H1 (cell line): ENCODE results near the gene ARHGAP22. TPM values are rescaled to one million over a fixed set of nuclear protein-coding genes. Genes with fewer than 3 reads are reported as not detected.
A peak's percentile ranks its signal among the peaks of the same experiment; 100 is the strongest.

Experiments
- CTCF ChIA-PET: fragments of 300-600 bp; sonication (Branson Sonifier 250); formaldehyde crosslinking; loops from one replicate; lab custom pipeline; 2021; ENCODE audit not compliant: partially characterized antibody; lab: Charles Lee
- POLR2A ChIA-PET: fragments of 300-600 bp; sonication (Branson Sonifier 250); formaldehyde crosslinking; loops from one replicate; lab custom pipeline; 2021; ENCODE audit warnings: inconsistent platforms; ENCODE audit not compliant: partially characterized antibody; lab: Charles Lee
- DNase-seq, 2 experiments: peaks; one replicate each; pipeline versions ENCODE4 v3.0.0 to v3.0.0-alpha.2; 2010 to 2022; ENCODE audit warnings: low spot score in 2 of 2, low read depth in 1 of 2, mixed read lengths in 1 of 2
- FAIRE-seq: peaks from 2 replicates; lab custom pipeline; 2011; peaks lifted over from hg19 to GRCh38; lab: Jason Lieb, UNC
- H2AFZ ChIP-seq: 2 replicates; pipeline ENCODE4 v1.8.1; 2012; ENCODE audit warnings: low read length, inconsistent platforms
- H2AK5ac ChIP-seq: 2 replicates; pipeline ENCODE4 v1.6.1; 2013; ENCODE audit warnings: low read depth, low read length
- H2BK120ac ChIP-seq: replicated peaks from 2 replicates; pipeline ENCODE3; 2013; ENCODE audit warnings: low read depth, low read length, inconsistent platforms
- H2BK12ac ChIP-seq: 2 replicates; pipeline ENCODE4 v1.6.1; 2013; ENCODE audit warnings: low read depth, low read length
- H2BK15ac ChIP-seq: 2 replicates; pipeline ENCODE4 v1.6.1; 2013; ENCODE audit warnings: low read length
- H2BK20ac ChIP-seq: 2 replicates; pipeline ENCODE4 v1.6.1; 2013; ENCODE audit warnings: low read length
- H2BK5ac ChIP-seq: 2 replicates; pipeline ENCODE4 v1.6.1; 2013; ENCODE audit warnings: low read depth, low read length
- H3K14ac ChIP-seq: 2 replicates; pipeline ENCODE4 v1.6.1; 2013; ENCODE audit warnings: inconsistent platforms; ENCODE audit not compliant: insufficient read length
- H3K18ac ChIP-seq: 2 replicates; pipeline ENCODE4 v1.6.1; 2013; ENCODE audit warnings: low read length; ENCODE audit errors: extremely low read depth
- H3K23ac ChIP-seq: 2 replicates; pipeline ENCODE4 v1.6.1; 2013; ENCODE audit warnings: inconsistent platforms; ENCODE audit not compliant: insufficient read length
- H3K23me2 ChIP-seq: 2 replicates; pipeline ENCODE4 v1.6.1; 2013; ENCODE audit warnings: low read depth, low read length
- H3K27ac ChIP-seq: 2 replicates; pipeline ENCODE4 v1.6.1; 2011; ENCODE audit warnings: low read depth, low read length, inconsistent platforms
- H3K27me3 ChIP-seq, 4 experiments: replicated peaks in 1 of 4; 1 replicate in 1 of 4; 2 replicates in 3 of 4; pipeline versions ENCODE4 v1.6.1 to v1.8.1; 2011 to 2013; ENCODE audit warnings: low read length in 3 of 4, mild to moderate bottlenecking in 3 of 4, inconsistent platforms in 2 of 4, mixed read lengths in 2 of 4, moderate library complexity in 1 of 4; ENCODE audit not compliant: control insufficient read depth in 3 of 4, insufficient read depth in 3 of 4; ENCODE audit errors: extremely low read depth in 1 of 4
- H3K36me3 ChIP-seq, 4 experiments: 2 replicates each; pipeline versions ENCODE4 v1.6.1 to v1.8.1; 2011 to 2013; ENCODE audit warnings: mild to moderate bottlenecking in 4 of 4, low read length in 3 of 4, moderate library complexity in 2 of 4, control low read depth in 1 of 4, inconsistent platforms in 1 of 4; ENCODE audit not compliant: insufficient read depth in 4 of 4, control insufficient read depth in 2 of 4
- H3K4ac ChIP-seq: replicated peaks from 2 replicates; pipeline ENCODE3; 2013; ENCODE audit warnings: low read length, low read depth, mixed read lengths, inconsistent platforms; ENCODE audit not compliant: insufficient read length
- H3K4me1 ChIP-seq, 4 experiments: replicated peaks in 1 of 4; 1 replicate in 1 of 4; 2 replicates in 3 of 4; pipeline versions ENCODE4 v1.6.1 to v1.8.1; 2011 to 2013; ENCODE audit warnings: low read length in 3 of 4, inconsistent platforms in 2 of 4, mixed read lengths in 1 of 4; ENCODE audit not compliant: insufficient read depth in 4 of 4, control insufficient read depth in 3 of 4
- H3K4me2 ChIP-seq, 2 experiments: 2 replicates each; pipeline versions ENCODE4 v1.6.1 to v1.8.1; 2011 to 2013; ENCODE audit warnings: low read depth in 2 of 2, low read length in 2 of 2, control low read depth in 1 of 2, inconsistent platforms in 1 of 2, mild to moderate bottlenecking in 1 of 2; ENCODE audit not compliant: insufficient read depth in 1 of 2
- H3K4me3 ChIP-seq, 4 experiments: fragments of 200-600, 300-600 bp in 1 of 4; sonication (generic), shearing (Covaris generic), sonication (Bioruptor Twin) in 1 of 4; 2 replicates each; pipeline versions ENCODE4 v1.5.1 to v1.8.1; 2011 to 2016; ENCODE audit warnings: low read length in 4 of 4, low read depth in 3 of 4, control low read depth in 2 of 4, inconsistent platforms in 2 of 4, mild to moderate bottlenecking in 2 of 4, mixed read lengths in 1 of 4, moderate library complexity in 1 of 4; ENCODE audit not compliant: insufficient read depth in 2 of 4; ENCODE audit errors: extremely low read depth in 1 of 4
- H3K56ac ChIP-seq: replicated peaks from 2 replicates; pipeline ENCODE3; 2013; ENCODE audit warnings: low read depth, mild to moderate bottlenecking, mixed read lengths, low read length, inconsistent platforms; ENCODE audit not compliant: insufficient read length
- H3K79me1 ChIP-seq: 2 replicates; pipeline ENCODE4 v1.6.1; 2013; ENCODE audit warnings: low read depth, low read length, control low read depth
- H3K79me2 ChIP-seq, 2 experiments: 2 replicates each; pipeline versions ENCODE4 v1.6.1 to v1.8.1; 2012 to 2013; ENCODE audit warnings: low read length in 2 of 2, mild to moderate bottlenecking in 2 of 2, inconsistent platforms in 1 of 2; ENCODE audit not compliant: insufficient read depth in 2 of 2, control insufficient read depth in 1 of 2
- H3K9ac ChIP-seq, 4 experiments: replicated peaks in 1 of 4; 1 replicate in 1 of 4; 2 replicates in 3 of 4; pipeline versions ENCODE4 v1.6.1 to v1.8.1; 2011 to 2013; ENCODE audit warnings: low read depth in 3 of 4, low read length in 3 of 4, control low read depth in 2 of 4, mild to moderate bottlenecking in 2 of 4, moderate library complexity in 2 of 4, inconsistent platforms in 1 of 4; ENCODE audit errors: extremely low read depth in 1 of 4
- H3K9me3 ChIP-seq, 2 experiments: 2 replicates each; pipeline versions ENCODE4 v1.6.1 to v1.8.1; 2012 to 2013; ENCODE audit warnings: mild to moderate bottlenecking in 2 of 2, moderate library complexity in 2 of 2, control low read depth in 1 of 2, inconsistent platforms in 1 of 2, low read depth in 1 of 2, low read length in 1 of 2, mixed read lengths in 1 of 2; ENCODE audit not compliant: insufficient read depth in 2 of 2
- H4K20me1 ChIP-seq, 2 experiments: replicated peaks in 1 of 2; 2 replicates each; pipeline versions ENCODE3 to v1.8.1; 2011 to 2013; ENCODE audit warnings: inconsistent platforms in 2 of 2, low read length in 2 of 2, mild to moderate bottlenecking in 1 of 2; ENCODE audit not compliant: insufficient read depth in 2 of 2, control insufficient read depth in 1 of 2
- H4K5ac ChIP-seq: 2 replicates; pipeline ENCODE4 v1.6.1; 2013; ENCODE audit warnings: low read length, low read depth, mixed read lengths, inconsistent platforms; ENCODE audit not compliant: insufficient read length
- H4K8ac ChIP-seq: 2 replicates; pipeline ENCODE4 v1.8.0; 2013; ENCODE audit warnings: mild to moderate bottlenecking, moderate library complexity, low read length, inconsistent platforms; ENCODE audit not compliant: insufficient read depth; ENCODE audit errors: extremely low read depth
- H4K91ac ChIP-seq: replicated peaks from 2 replicates; pipeline ENCODE3; 2013; ENCODE audit warnings: low read length, mixed read lengths, inconsistent platforms; ENCODE audit not compliant: insufficient read length
- CHD2 ChIP-seq: IDR thresholded peaks from 2 replicates; pipeline ENCODE4 v1.6.1; 2012; ENCODE audit warnings: low read length, improper control_type of control experiment
- GTF2F1 ChIP-seq: IDR thresholded peaks from 2 replicates; pipeline ENCODE4 v1.6.1; 2012; ENCODE audit warnings: low read depth, low read length, improper control_type of control experiment, borderline replicate concordance
- POLR2A ChIP-seq, 2 experiments: IDR thresholded peaks; 1 replicate in 1 of 2; 2 replicates in 1 of 2; pipeline ENCODE4 v1.6.1; 2011; ENCODE audit warnings: low read depth in 2 of 2, low read length in 2 of 2, mild to moderate bottlenecking in 2 of 2; ENCODE audit errors: control extremely low read depth in 1 of 2
- SP1 ChIP-seq: IDR thresholded peaks from 2 replicates; pipeline ENCODE4 v1.6.1; 2011; ENCODE audit warnings: low read depth, low read length
- SRF ChIP-seq: IDR thresholded peaks from 2 replicates; pipeline ENCODE4 v1.6.1; 2011; ENCODE audit warnings: mild to moderate bottlenecking, low read depth, low read length, moderate library complexity
- YY1 ChIP-seq: IDR thresholded peaks from 2 replicates; pipeline ENCODE4 v1.6.1; 2011; ENCODE audit warnings: low read depth, mild to moderate bottlenecking, low read length
- WGBS, 2 experiments: shearing (Covaris generic) in 1 of 2; methylation state at CpG; one replicate each; pipeline versions ENCODE4 v1.1.6 to v1.1.7; 2013 to 2015; ENCODE audit warnings: low lambda C conversion rate in 2 of 2, mixed read lengths in 2 of 2, inconsistent platforms in 1 of 2, low coverage in 1 of 2, missing lambda C conversion rate in 1 of 2; ENCODE audit not compliant: insufficient replicate concordance in 2 of 2, insufficient coverage in 1 of 2, insufficient read length in 1 of 2; ENCODE audit errors: extremely low coverage in 1 of 2, missing lambda C conversion rate in 1 of 2; 5-methylcytosine and 5-hydroxymethylcytosine counted together
- polyA plus RNA-seq, 7 experiments: library from polyadenylated mRNA; depleted of rRNA in 3 of 7; stranded (reverse) in 5 of 7; unstranded in 2 of 7; fragments of >200 nt in 5 of 7; fragments of 200-250 nt in 2 of 7; gene quantifications; 1 replicate in 5 of 7; 2 replicates in 1 of 7; 4 replicates in 1 of 7; pipeline versions ENCODE4 v1.2.1 to v1.2.3, GENCODE V29; 2011 to 2013; ENCODE audit warnings: missing spikeins in 2 of 7, mixed read lengths in 2 of 7
- total RNA-seq: library from RNA; stranded (reverse); fragmentation: NEBNext Ultra II Directional; extraction: Animal tissue kit (Norgen Biotek cat#: 25700); gene quantifications from 2 replicates; pipeline ENCODE4 v1.2.1, GENCODE V29; 2021

The ARHGAP22 gene
- total and polyA plus RNA-seq, 2 of the 8 experiments (the other 6 are each of a cell fraction or from before 2014, with no cell fraction given): 3.6 to 11.2 TPM

DNA sequence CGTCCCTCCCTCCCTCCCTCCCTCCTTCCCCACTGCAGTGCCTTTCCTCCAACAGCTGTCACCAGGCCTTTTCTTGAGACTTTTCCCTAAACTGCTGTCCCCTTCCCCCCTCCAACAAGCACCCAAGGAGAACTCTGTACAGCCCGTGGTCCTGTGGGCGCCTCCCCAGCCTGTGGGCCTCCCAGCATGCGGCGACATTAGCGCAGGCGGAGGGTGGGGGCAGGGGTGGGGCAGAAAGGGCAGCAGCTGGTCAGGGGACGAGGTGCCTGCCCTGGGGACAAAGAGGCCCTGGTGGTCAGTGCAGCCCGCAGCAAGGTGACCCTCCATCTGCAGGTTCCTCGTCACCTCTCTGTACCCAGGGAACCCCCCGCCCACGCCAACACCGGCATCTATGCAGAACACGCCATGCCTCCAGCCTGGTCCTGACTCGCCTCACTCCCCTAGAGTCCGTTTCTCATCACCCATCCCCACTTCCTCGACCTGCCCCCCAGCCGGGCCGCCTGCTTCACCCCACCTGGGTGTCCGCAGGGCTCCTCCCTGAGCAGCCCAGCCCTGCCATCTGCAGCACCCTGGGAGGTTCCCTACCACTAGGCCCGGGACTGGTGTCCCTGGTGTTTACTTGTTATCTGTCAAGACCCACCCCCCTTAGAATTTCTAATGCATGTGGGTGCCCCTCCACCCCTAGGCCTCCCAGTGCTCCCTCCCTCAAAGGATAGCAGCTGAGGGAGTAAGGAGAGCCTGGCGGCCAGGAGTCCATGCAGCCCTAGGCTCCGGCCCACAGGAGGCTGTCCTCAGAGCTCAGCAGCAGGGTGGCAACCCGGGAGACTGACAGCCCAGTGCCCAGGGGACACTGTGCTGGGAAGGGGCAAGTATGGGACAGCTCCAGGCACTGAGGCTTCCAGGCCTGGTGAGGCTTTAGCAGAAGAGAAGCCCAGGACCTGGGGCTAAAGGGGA is 147.8 kb downstream of the ARHGAP22 start:
- POLR2A ChIA-PET: interaction anchor here (1.1 to 1.9 kb wide), 2 partner anchors 11 to 12 kb away, joined by 3 to 5 read pairs; no protein-coding TSS in a partner anchor
- FAIRE-seq: no peak
- H3K56ac ChIP-seq: no peak overlapping the region

More for the DNA sequence above, 147.8 kb downstream of the ARHGAP22 start:
- Histone ChIP-seq H4K20me1 (peaks cover 2 to 3% of the 10 kb centered on the region in 2 experiments), H2BK12ac (no peak overlapping the region), H3K9me3 (no peaks in the 10 kb centered on the region), H3K36me3 (no peaks in the 10 kb centered on the region), H3K14ac (no peak overlapping the region), H3K9ac (no peak overlapping the region), H2BK5ac (no peak overlapping the region), H3K23me2 (no peaks in the 10 kb centered on the region), H3K4me2 (0 out of 4 replicates have a peak overlapping the region, but pooled peaks of 1 of the 2 experiments have one; percentile 3), H2AK5ac (no peak overlapping the region), H3K23ac (no peak overlapping the region), H3K4me1 (peaks cover 0 to 5% (median 2%) of the 10 kb centered on the region in 4 experiments; a peak in 4 of 7 replicates), H3K4me3 (no peak overlapping the region), H3K79me1 (no peaks in the 10 kb centered on the region; the same call in 1 of the 2 replicates), H2AFZ (no peak overlapping the region), H2BK120ac (no peak overlapping the region), H3K18ac (no peak overlapping the region), H2BK20ac (no peak overlapping the region), H3K4ac (no peak overlapping the region), H4K5ac (no peak overlapping the region), H3K79me2 (no peaks in the 10 kb centered on the region), H2BK15ac (no peak overlapping the region), H4K8ac (peak overlapping the region; percentile 71; the same call in 1 of the 2 replicates), H4K91ac (no peak overlapping the region), H3K27me3 (no peaks in the 10 kb centered on the region), H3K27ac (no peak overlapping the region)
- DNase-seq: peak in 1 of 2 experiments; percentile 44
- TF ChIP-seq GTF2F1 (no peak), POLR2A (IDR thresholded peaks at IDR 0.05; ENCODE audit: control extremely low read depth in 1 of 2, low read depth in 2 of 2, low read length in 2 of 2) (no peak), SP1 (no peak), YY1 (no peak), CHD2 (no peak), SRF (no peak)
- CTCF ChIA-PET: interaction anchor here (0.7 to 12.6 kb wide), 3 partner anchors 8 to 15 kb away, joined by 3 to 112 read pairs (median 6); no protein-coding TSS in a partner anchor
- 84% methylated on average over 20 of the region's 24 CpGs; no CpG with 5 or more reads in 1 of the 2 experiments for WGBS, 2 experiments
